ENCODE data around the gene BANF1. TPM values are rescaled to one million over a fixed set of nuclear protein-coding genes. Genes with fewer than 3 reads are reported as not detected.

The BANF1 gene
- total and polyA plus RNA-seq, 12 donors = 63.1 to 364 (median 193) TPM

- TF ChIP-seq POLR2A (IDR thresholded peaks at IDR 0.05) (no peak), CTCF (IDR thresholded peaks at IDR 0.05) (no peak)
- no peak overlapping the region for H3K4me3 ChIP-seq
- H3K9me3 ChIP-seq (replicated peaks in 1 of 3) = no peaks in the 10 kb centered on the region
- no peaks in the 10 kb centered on the region for H3K36me3 ChIP-seq (replicated peaks in 1 of 2)
- WGBS, 4 donors = 68 to 87% (median 77%) methylated on average over 3 of the region's 3 CpGs
- no peak for DNase-seq
- intact Hi-C loops (cut with DNase I) = no loop called here
- no peak overlapping the region for H3K27ac ChIP-seq
- H3K4me1 ChIP-seq (replicated peaks in 1 of 2) = no peaks in the 10 kb centered on the region
- H3K27me3 ChIP-seq = no peaks in the 10 kb centered on the region
Measured at GRCh38 chr11:66037327-66037726, 35.0 kb downstream of the BANF1 start.

DNA sequence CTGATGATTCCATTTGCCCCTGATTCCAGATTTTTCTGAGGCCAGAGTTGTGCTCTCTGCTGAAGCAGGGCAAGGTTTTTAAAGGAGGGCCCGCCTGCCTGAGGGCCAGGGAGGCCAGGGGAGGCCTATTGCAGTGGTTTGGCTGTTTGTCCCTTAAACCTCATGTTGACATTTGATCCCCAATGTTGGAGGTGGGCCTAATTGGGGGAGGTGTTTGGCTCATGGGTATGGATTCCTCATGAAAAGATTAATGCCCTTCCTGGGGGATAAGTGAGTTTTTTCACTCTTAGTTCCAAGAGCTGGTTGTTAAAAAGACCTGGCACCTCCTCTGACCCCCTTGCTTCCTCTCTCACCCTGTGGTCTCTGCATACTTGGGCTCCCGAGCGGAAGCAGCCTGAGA, 37.5 kb downstream of the BANF1 start:
- Histone ChIP-seq H3K4me3 (no peak overlapping the region), H3K4me1 (replicated peaks in 1 of 2) (no peaks in the 10 kb centered on the region), H3K36me3 (replicated peaks in 1 of 2) (no peaks in the 10 kb centered on the region), H3K9me3 (replicated peaks in 1 of 3) (no peaks in the 10 kb centered on the region), H3K27ac (no peak overlapping the region), H3K27me3 (no peaks in the 10 kb centered on the region)
- WGBS, 4 donors = 70 to 90% (median 82%) methylated on average over 2 to 3 of the region's 3 CpGs
- no peak for TF ChIP-seq CTCF (IDR thresholded peaks at IDR 0.05)
- TF ChIP-seq POLR2A (IDR thresholded peaks at IDR 0.05) = no peak
- no peak for DNase-seq
- intact Hi-C loops (cut with DNase I) = no loop called here

GRCh38 chr11:66042227-66042995, 40.1 kb downstream of the BANF1 start:
- Histone ChIP-seq H3K9me3 (replicated peaks in 1 of 3) (no peaks in the 10 kb centered on the region), H3K27me3 (no peaks in the 10 kb centered on the region), H3K36me3 (replicated peaks in 1 of 2) (no peaks in the 10 kb centered on the region), H3K4me3 (no peak overlapping the region), H3K27ac (no peak overlapping the region), H3K4me1 (replicated peaks in 1 of 2) (no peaks in the 10 kb centered on the region)
- no peak for DNase-seq
- intact Hi-C loops (cut with DNase I) = no loop called here
- 95 to 97% (median 96%) methylated on average over 57 to 81 of the region's 81 CpGs for WGBS, 4 donors
- TF ChIP-seq CTCF (IDR thresholded peaks at IDR 0.05) (no peak), POLR2A (IDR thresholded peaks at IDR 0.05) (no peak)

DNA sequence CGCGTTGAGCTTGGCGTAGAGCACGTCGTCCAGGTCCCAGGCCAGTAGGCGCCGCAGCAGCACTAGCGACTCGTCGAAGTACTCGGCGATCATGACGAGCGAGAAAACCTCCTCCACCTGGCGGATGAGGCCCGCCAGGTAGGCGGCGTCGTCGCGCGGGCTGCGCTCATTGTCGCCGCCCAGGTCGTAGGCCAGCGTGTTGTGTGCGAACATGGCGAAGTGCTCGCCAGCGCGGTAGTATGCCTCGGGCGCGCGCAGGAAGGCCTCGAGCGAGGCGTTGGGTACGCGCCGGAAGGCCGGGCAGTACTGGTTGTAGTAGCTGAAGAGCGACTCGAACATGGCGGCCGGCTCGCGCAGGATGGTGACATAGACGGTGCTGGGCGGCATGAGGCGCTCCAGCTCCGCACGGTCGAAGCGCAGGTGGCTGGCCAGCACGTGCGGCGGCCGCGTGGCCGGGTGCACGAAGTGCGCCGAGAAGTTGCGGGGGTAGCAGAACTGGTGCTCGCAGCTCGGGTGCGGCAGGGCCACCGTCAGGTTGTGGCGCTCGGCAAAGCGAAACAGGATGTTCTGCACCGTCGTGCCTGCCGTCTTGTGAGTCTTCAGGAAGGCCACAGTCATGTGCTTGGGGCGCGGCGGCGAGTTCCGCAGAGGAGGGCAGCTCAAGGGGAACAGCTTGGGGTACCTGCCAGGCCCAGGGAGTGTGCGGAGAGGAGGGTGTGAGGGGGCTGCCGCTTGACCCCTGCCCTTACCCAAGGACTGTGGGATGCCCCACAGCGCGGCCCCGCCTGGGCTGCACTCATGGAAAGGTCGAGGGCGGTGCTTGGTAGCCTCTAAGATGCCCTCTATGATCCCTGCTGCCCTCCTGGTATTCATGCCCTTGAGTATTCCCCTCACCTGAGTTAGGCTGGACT, 40.9 kb downstream of the BANF1 start:
- intact Hi-C loops (cut with DNase I) = no loop called here
- WGBS, 4 donors = 93 to 96% (median 95%) methylated on average over 74 to 88 of the region's 88 CpGs

More for the DNA sequence above, 40.9 kb downstream of the BANF1 start:
- Histone ChIP-seq H3K36me3 (replicated peaks in 1 of 2) (no peaks in the 10 kb centered on the region), H3K9me3 (replicated peaks in 1 of 3) (no peaks in the 10 kb centered on the region), H3K4me1 (replicated peaks in 1 of 2) (no peaks in the 10 kb centered on the region), H3K27me3 (no peaks in the 10 kb centered on the region), H3K4me3 (no peak overlapping the region), H3K27ac (no peak overlapping the region)
- no peak for DNase-seq
- TF ChIP-seq POLR2A (IDR thresholded peaks at IDR 0.05) (no peak), CTCF (IDR thresholded peaks at IDR 0.05) (no peak)
